Neural cell (in vitro differentiated cells): Measurements from ENCODE around the gene NOTCH2. TPM values are rescaled to one million over a fixed set of nuclear protein-coding genes. Genes with fewer than 3 reads are reported as not detected.

Source experiments
- H2AFZ ChIP-seq: fragments of 200-600, 300-800 bp; sonication (generic), shearing (Covaris generic); 2 replicates; pipeline ENCODE4 v1.6.0; 2014; ENCODE audit warnings: low read depth, mild to moderate bottlenecking, antibody characterized with exemption, low read length, moderate library complexity
- H3F3A ChIP-seq: fragments of 200-600 bp; shearing (Covaris generic); 2 replicates; pipeline ENCODE4 v1.6.1; 2016; ENCODE audit warnings: mild to moderate bottlenecking, moderate library complexity, mixed read lengths, antibody characterized with exemption, low read length; ENCODE audit not compliant: insufficient read depth, poor library complexity, severe bottlenecking
- H3K27ac ChIP-seq: fragments of 200-600, 300-800 bp; sonication (generic), shearing (Covaris generic); 2 replicates; pipeline ENCODE4 v1.5.1; 2014; ENCODE audit warnings: mild to moderate bottlenecking, low read length, moderate library complexity
- H3K27me3 ChIP-seq: fragments of 300-800, 200-600 bp; sonication (generic), shearing (Covaris generic); 2 replicates; pipeline ENCODE4 v1.6.0; 2014; ENCODE audit warnings: mild to moderate bottlenecking, low read depth, low read length, moderate library complexity; ENCODE audit not compliant: insufficient read depth
- H3K36me3 ChIP-seq: fragments of 300-800, 200-600 bp; sonication (generic), shearing (Covaris generic); 2 replicates; pipeline ENCODE4 v1.5.1; 2014; ENCODE audit warnings: mild to moderate bottlenecking, antibody characterized with exemption, low read length, moderate library complexity; ENCODE audit not compliant: insufficient read depth
- H3K4me2 ChIP-seq: fragments of 300-800, 200-600 bp; sonication (generic), shearing (Covaris generic); 2 replicates; pipeline ENCODE4 v1.6.0; 2014; ENCODE audit warnings: mild to moderate bottlenecking, low read length
- H3K4me3 ChIP-seq: fragments of 300-800, 200-600 bp; sonication (generic), shearing (Covaris generic); 2 replicates; pipeline ENCODE4 v1.5.1; 2014; ENCODE audit warnings: mild to moderate bottlenecking, low read length, moderate library complexity
- H3K79me2 ChIP-seq: fragments of 200-600 bp; shearing (Covaris generic); replicated peaks from 2 replicates; pipeline ENCODE4 v1.6.0; 2014; ENCODE audit warnings: mild to moderate bottlenecking, low read length, moderate library complexity; ENCODE audit not compliant: insufficient read depth
- H3K9ac ChIP-seq: fragments of 300-800, 200-600 bp; sonication (generic), shearing (Covaris generic); 2 replicates; pipeline ENCODE4 v1.6.1; 2016; ENCODE audit warnings: mild to moderate bottlenecking, low read length, mixed read lengths
- H3K9me2 ChIP-seq: fragments of 200-600 bp; shearing (Covaris generic); 2 replicates; pipeline ENCODE4 v1.6.1; 2016; ENCODE audit warnings: mild to moderate bottlenecking, low read length, mixed read lengths; ENCODE audit not compliant: insufficient read depth
- H3K9me3 ChIP-seq: fragments of 200-600, 300-800 bp; sonication (generic), shearing (Covaris generic); 2 replicates; pipeline ENCODE4 v1.6.1; 2016; ENCODE audit warnings: mild to moderate bottlenecking, mixed run types, low read length, moderate library complexity, mixed read lengths
- H4K20me1 ChIP-seq: fragments of 200-600 bp; shearing (Covaris generic); 2 replicates; pipeline ENCODE4 v1.6.1; 2016; ENCODE audit warnings: mild to moderate bottlenecking, mixed run types; ENCODE audit not compliant: insufficient read depth
- CTCF ChIP-seq: fragments of 450-650 bp; IDR thresholded peaks from 2 replicates; pipeline ENCODE4 v1.5.1; 2014; ENCODE audit warnings: antibody characterized with exemption, mild to moderate bottlenecking, moderate library complexity; ENCODE audit not compliant: poor library complexity, severe bottlenecking
- EP300 ChIP-seq: fragments of 450-650 bp; conservative IDR thresholded peaks from 2 replicates; pipeline ENCODE4 v1.6.1; 2014; ENCODE audit warnings: antibody characterized with exemption, mild to moderate bottlenecking, moderate library complexity; ENCODE audit not compliant: poor library complexity, severe bottlenecking
- EZH2 ChIP-seq: fragments of 200-600, 300-800 bp; shearing (Covaris generic), sonication (generic); IDR thresholded peaks from 2 replicates; pipeline ENCODE4 v1.6.1; 2014; ENCODE audit warnings: antibody characterized with exemption, low read length, borderline replicate concordance, mild to moderate bottlenecking; ENCODE audit not compliant: insufficient read depth, poor library complexity, severe bottlenecking
- MXI1 ChIP-seq: fragments of 450-650 bp; conservative IDR thresholded peaks from 2 replicates; pipeline ENCODE4 v1.6.1; 2014; ENCODE audit warnings: antibody characterized with exemption, mild to moderate bottlenecking; ENCODE audit not compliant: poor library complexity, severe bottlenecking
- POLR2AphosphoS5 ChIP-seq: IDR thresholded peaks from 2 replicates; pipeline ENCODE4 v1.6.1; 2012
- RAD21 ChIP-seq: fragments of 450-650 bp; conservative IDR thresholded peaks from 2 replicates; pipeline ENCODE4 v1.6.1; 2014; ENCODE audit warnings: antibody characterized with exemption, mild to moderate bottlenecking, moderate library complexity
- REST ChIP-seq: IDR thresholded peaks from 2 replicates; pipeline ENCODE4 v1.6.1; 2012; ENCODE audit warnings: borderline replicate concordance
- SMC3 ChIP-seq: fragments of 450-650 bp; conservative IDR thresholded peaks from 2 replicates; pipeline ENCODE4 v1.6.1; 2014; ENCODE audit warnings: antibody characterized with exemption, mild to moderate bottlenecking, moderate library complexity; ENCODE audit not compliant: poor library complexity
- TAF1 ChIP-seq: IDR thresholded peaks from 2 replicates; pipeline ENCODE4 v1.6.1; 2012; ENCODE audit warnings: low read depth
- polyA plus RNA-seq: library from polyadenylated mRNA; depleted of rRNA; stranded (reverse); fragments of >200 nt; gene quantifications from 2 replicates; pipeline ENCODE4 v1.2.3, GENCODE V29; 2014

NOTCH2 gene
- polyA plus RNA-seq, 1 donor from 2014 or later = 0.73 TPM

- H3K36me3 ChIP-seq = no peaks in the 10 kb centered on the region
- no peaks in the 10 kb centered on the region for H3K79me2 ChIP-seq
These were observed 151.2 kb downstream of the NOTCH2 start for GRCh38 chr1:119918301-119918700.

GRCh38 chr1:119917304-119918055, 152.0 kb downstream of the NOTCH2 start:
- H4K20me1 ChIP-seq = no peaks in the 10 kb centered on the region
- no peak overlapping the region for H3K4me2 ChIP-seq
- no peaks in the 10 kb centered on the region for H3K9me3 ChIP-seq
- H3K4me3 ChIP-seq = no peak overlapping the region
- H3K27me3 ChIP-seq = no peaks in the 10 kb centered on the region
- H3K79me2 ChIP-seq = no peaks in the 10 kb centered on the region
- no peak overlapping the region for H3K9ac ChIP-seq
- no peaks in the 10 kb centered on the region for H3K9me2 ChIP-seq
- no peaks in the 10 kb centered on the region for H3F3A ChIP-seq
- H2AFZ ChIP-seq = no peak overlapping the region
- H3K27ac ChIP-seq = no peak overlapping the region
- no peaks in the 10 kb centered on the region for H3K36me3 ChIP-seq
- TF ChIP-seq MXI1 = no peak
- no peak for TF ChIP-seq RAD21
- TF ChIP-seq EZH2 = no peak
- no peak for TF ChIP-seq POLR2AphosphoS5
- no peak for TF ChIP-seq EP300
- no peak for TF ChIP-seq REST

More at GRCh38 chr1:119918301-119918700, 151.2 kb downstream of the NOTCH2 start:
- Histone ChIP-seq H3K27me3 (no peaks in the 10 kb centered on the region), H3K9me3 (no peaks in the 10 kb centered on the region), H2AFZ (no peak overlapping the region), H3F3A (no peaks in the 10 kb centered on the region), H3K27ac (no peak overlapping the region), H3K9ac (no peak overlapping the region), H3K4me3 (no peak overlapping the region), H3K4me2 (no peak overlapping the region), H4K20me1 (no peaks in the 10 kb centered on the region), H3K9me2 (no peaks in the 10 kb centered on the region)
- TF ChIP-seq POLR2AphosphoS5 = no peak
- TF ChIP-seq CTCF = no peak
- no peak for TF ChIP-seq TAF1
- TF ChIP-seq RAD21 = no peak
- TF ChIP-seq SMC3 = no peak
- TF ChIP-seq REST = no peak
- TF ChIP-seq EP300 = no peak
- TF ChIP-seq MXI1 = no peak
- TF ChIP-seq EZH2 = no peak
